Stimulated activated naive CD8-positive, alpha-beta T cell treated with anti-CD3 and anti-CD28 coated beads, Interleukin-15, amount 100 ng/mL, for 72 hours (primary cell): ENCODE results near the gene APOBEC3G.
"Not testable (repeated sequence)": the region's sequence is repeated elsewhere in the genome, so short reads cannot be mapped to it uniquely, and the experiment has no call there.

ENCODE experiments used
- ATAC-seq: fragments of 150-1000 bp; cut with Tn5 transposase; 2 replicates; pipeline ENCODE4 v1.10.0; 2021; ENCODE audit warnings: mild to moderate bottlenecking, moderate library complexity
- DNase-seq, 2 donors: peaks; one replicate each; pipeline ENCODE4 v3.0.0; 2021 to 2022
- H3K27ac Mint-ChIP-seq, 2 donors: one replicate each; pipeline ENCODE4 v1.8.0; 2022; ENCODE audit warnings: mild to moderate bottlenecking in 2 of 2, mixed read lengths in 2 of 2, moderate library complexity in 2 of 2
- H3K27me3 Mint-ChIP-seq: one replicate; pipeline ENCODE4 v1.8.0; 2022; ENCODE audit warnings: mixed read lengths
- H3K4me1 Mint-ChIP-seq: one replicate; pipeline ENCODE4 v1.8.0; 2022; ENCODE audit warnings: mild to moderate bottlenecking, mixed read lengths
- H3K4me3 Mint-ChIP-seq, 2 donors: one replicate each; pipeline ENCODE4 v1.8.0; 2022; ENCODE audit warnings: mild to moderate bottlenecking in 2 of 2, mixed read lengths in 2 of 2, moderate library complexity in 1 of 2
- H3K9me3 Mint-ChIP-seq, 2 donors: one replicate each; pipeline ENCODE4 v1.8.0; 2022; ENCODE audit warnings: mixed read lengths in 2 of 2

Gene APOBEC3G

DNA sequence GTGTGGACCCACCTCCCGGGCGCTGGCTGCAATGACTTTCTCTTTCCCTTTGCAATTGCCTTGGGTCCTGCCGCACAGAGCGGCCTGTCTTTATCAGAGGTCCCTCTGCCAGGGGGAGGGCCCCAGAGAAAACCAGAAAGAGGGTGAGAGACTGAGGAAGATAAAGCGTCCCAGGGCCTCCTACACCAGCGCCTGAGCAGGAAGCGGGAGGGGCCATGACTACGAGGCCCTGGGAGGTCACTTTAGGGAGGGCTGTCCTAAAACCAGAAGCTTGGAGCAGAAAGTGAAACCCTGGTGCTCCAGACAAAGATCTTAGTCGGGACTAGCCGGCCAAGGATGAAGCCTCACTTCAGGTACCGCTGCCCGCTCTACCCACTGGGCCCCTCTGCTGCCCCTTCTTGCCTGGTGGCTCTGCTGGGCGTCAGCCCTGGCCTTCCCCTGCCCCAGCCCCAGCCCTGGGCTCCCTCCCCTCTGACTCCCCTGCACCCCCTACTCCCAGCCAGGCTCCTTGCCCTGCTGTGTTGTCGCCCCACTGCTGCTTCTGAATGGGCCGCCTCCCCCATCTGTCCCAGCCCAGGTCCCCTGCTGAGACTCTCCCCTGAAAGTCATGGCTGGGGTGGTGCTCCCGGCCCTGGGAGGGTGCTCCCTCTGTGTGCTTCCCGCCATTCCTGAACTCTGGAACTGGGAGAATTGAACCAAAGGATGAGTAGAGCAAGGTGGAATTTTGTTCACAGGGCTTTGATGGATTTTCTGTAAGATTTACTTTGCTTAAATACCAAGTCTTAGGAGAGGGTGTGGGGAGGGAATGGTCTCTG lies at the start of gene APOBEC3G:
TSS of gene APOBEC3G (plus strand) at position 250 of the 815 bp plus-strand sequence. CDS start at position 337, 87 bp downstream.
- peak; percentile 98 for ATAC-seq
- peak; percentile 45 to 74 for DNase-seq
- H3K27me3 Mint-ChIP-seq: not testable (repeated sequence)

DNA sequence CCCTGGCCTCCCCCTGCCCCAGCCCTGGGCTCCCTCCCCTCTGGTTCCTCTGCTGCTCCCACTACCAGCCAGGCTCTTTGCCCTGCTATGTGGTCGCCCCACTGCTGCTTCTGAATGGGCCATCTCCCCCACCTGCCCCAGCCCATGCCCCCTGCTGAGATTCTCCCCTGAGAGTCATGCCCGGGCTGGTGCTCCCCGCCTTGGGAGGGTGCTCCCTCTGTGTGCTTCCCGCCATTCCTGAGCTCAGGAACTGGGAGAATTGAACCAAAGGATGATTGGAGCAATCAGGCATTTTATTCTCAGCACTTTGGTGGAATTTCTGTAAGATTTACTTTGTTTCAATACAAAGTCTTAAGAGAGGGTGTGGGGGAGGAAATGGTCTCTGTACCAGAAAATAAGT lies 49.4 kb upstream of the APOBEC3G start:
- DNase-seq (no peak), ATAC-seq (no peak)
- H3K27ac Mint-ChIP-seq: peak overlapping the region; percentile 87 to 88
- peak overlapping the region in 1 of 2 donors; percentile 53 for H3K4me3 Mint-ChIP-seq
- H3K4me1 Mint-ChIP-seq: peaks cover 52% of the 10 kb centered on the region
- no peaks in the 10 kb centered on the region for H3K27me3 Mint-ChIP-seq
- H3K9me3 Mint-ChIP-seq: no peaks in the 10 kb centered on the region

More for the DNA sequence above, at the start of gene APOBEC3G:
- Mint-ChIP-seq H3K27ac (peak within 1 kb of the TSS; percentile 92 to 97), H3K4me3 (peak within 1 kb of the TSS; percentile 96 to 98), H3K4me1 (peaks cover 59% of the 10 kb centered on the region)
- H3K9me3 Mint-ChIP-seq: not testable (repeated sequence)

DNA sequence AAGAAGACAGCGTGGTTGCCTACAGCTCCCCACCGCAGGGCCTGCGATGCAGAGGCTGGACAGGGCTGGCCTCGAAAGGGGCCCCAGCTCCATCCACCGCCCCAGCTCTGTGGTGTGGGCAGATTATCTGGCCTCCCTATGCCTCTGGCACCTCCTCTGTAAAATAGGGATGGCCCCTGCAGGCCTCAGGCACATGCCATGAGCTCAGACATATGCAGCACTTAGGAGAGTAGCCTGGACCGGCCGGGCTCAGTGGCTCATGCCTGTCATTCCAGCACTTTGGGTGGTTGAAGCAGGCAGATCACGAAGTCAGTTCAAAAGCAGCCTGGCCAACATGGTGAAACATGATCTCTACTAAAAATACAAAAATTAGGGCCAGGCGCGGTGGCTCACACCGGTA lies 48.8 kb upstream of the APOBEC3G start:
- ATAC-seq (no peak), DNase-seq (no peak)
- H3K9me3 Mint-ChIP-seq: no peaks in the 10 kb centered on the region
- no peak overlapping the region for H3K4me3 Mint-ChIP-seq
- no peak overlapping the region for H3K27ac Mint-ChIP-seq
- peaks cover 51% of the 10 kb centered on the region for H3K4me1 Mint-ChIP-seq
- H3K27me3 Mint-ChIP-seq: no peaks in the 10 kb centered on the region

GRCh38 chr22:39029227-39029626 lies 47.8 kb upstream of the APOBEC3G start:
- DNase-seq (no peak), ATAC-seq (no peak)
- H3K4me1 Mint-ChIP-seq: peaks cover 41% of the 10 kb centered on the region
- H3K27me3 Mint-ChIP-seq: no peaks in the 10 kb centered on the region
- H3K4me3 Mint-ChIP-seq: no peak overlapping the region
- H3K27ac Mint-ChIP-seq: peak overlapping the region in 1 of 2 donors; percentile 12
- no peaks in the 10 kb centered on the region for H3K9me3 Mint-ChIP-seq

GRCh38 chr22:39030705-39031104 lies 46.4 kb upstream of the APOBEC3G start:
- H3K4me1 Mint-ChIP-seq: peaks cover 27% of the 10 kb centered on the region
- H3K4me3 Mint-ChIP-seq: no peak overlapping the region
- H3K9me3 Mint-ChIP-seq: no peaks in the 10 kb centered on the region
- ATAC-seq (no peak), DNase-seq (no peak)
- H3K27ac Mint-ChIP-seq: no peak overlapping the region
- H3K27me3 Mint-ChIP-seq: no peaks in the 10 kb centered on the region

DNA sequence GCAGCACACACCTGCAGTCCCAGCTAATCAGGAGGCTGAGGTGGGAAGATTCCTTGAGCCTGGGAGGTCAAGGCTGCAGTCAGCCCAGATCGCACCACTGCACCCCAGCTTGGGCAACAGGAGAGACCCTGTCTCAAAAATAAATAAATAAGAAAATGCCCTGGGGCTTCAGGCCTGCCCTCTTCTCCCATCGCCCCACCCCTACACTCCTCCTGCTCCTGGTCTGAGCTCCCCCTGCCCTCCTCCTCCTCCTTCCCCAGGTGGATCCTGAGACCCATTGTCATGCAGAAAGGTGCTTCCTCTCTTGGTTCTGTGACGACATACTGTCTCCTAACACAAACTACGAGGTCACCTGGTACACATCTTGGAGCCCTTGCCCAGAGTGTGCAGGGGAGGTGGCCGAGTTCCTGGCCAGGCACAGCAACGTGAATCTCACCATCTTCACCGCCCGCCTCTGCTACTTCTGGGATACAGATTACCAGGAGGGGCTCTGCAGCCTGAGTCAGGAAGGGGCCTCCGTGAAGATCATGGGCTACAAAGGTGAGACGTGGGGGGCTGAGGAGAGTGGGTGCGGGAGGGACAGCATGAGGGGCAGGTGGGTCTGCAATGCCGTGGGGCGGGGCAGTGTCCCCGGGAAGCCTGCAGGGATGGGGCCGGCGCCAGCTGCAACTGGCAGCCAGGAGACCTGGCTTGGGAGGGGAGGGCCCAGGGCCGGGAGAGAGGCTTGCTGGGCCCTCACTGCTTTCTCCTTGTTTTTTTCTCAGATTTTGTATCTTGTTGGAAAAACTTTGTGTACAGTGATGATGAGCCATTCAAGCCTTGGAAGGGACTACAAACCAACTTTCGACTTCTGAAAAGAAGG lies 45.4 kb upstream of the APOBEC3G start:
- not testable (repeated sequence) for ATAC-seq, H3K9me3 Mint-ChIP-seq, DNase-seq, H3K4me3 Mint-ChIP-seq, H3K27me3 Mint-ChIP-seq
- Mint-ChIP-seq H3K4me1 (peaks cover 23% of the 10 kb centered on the region), H3K27ac (peak overlapping the region in 1 of 2 donors; percentile 90)

- H3K4me1 Mint-ChIP-seq: peaks cover 48% of the 10 kb centered on the region
- H3K27me3 Mint-ChIP-seq, H3K4me3 Mint-ChIP-seq, H3K27ac Mint-ChIP-seq, DNase-seq, H3K9me3 Mint-ChIP-seq, ATAC-seq: not testable (repeated sequence)
Observed at GRCh38 chr22:39037071-39037470, 40.0 kb upstream of the APOBEC3G start.

- Mint-ChIP-seq H3K27ac (peak overlapping the region in 1 of 2 donors; percentile 87), H3K9me3 (no peaks in the 10 kb centered on the region), H3K27me3 (no peaks in the 10 kb centered on the region), H3K4me1 (peaks cover 57% of the 10 kb centered on the region), H3K4me3 (peak overlapping the region; percentile 95 to 96)
- ATAC-seq (no peak), DNase-seq (no peak)
Observed at GRCh38 chr22:39039306-39040126, 37.6 kb upstream of the APOBEC3G start.

GRCh38 chr22:39040155-39040537 lies 36.9 kb upstream of the APOBEC3G start:
- Mint-ChIP-seq H3K4me1 (peaks cover 62% of the 10 kb centered on the region), H3K27ac (peak overlapping the region; percentile 42 to 87), H3K4me3 (peak overlapping the region; percentile 95 to 96)
- H3K27me3 Mint-ChIP-seq, H3K9me3 Mint-ChIP-seq, DNase-seq, ATAC-seq: not testable (repeated sequence)

DNA sequence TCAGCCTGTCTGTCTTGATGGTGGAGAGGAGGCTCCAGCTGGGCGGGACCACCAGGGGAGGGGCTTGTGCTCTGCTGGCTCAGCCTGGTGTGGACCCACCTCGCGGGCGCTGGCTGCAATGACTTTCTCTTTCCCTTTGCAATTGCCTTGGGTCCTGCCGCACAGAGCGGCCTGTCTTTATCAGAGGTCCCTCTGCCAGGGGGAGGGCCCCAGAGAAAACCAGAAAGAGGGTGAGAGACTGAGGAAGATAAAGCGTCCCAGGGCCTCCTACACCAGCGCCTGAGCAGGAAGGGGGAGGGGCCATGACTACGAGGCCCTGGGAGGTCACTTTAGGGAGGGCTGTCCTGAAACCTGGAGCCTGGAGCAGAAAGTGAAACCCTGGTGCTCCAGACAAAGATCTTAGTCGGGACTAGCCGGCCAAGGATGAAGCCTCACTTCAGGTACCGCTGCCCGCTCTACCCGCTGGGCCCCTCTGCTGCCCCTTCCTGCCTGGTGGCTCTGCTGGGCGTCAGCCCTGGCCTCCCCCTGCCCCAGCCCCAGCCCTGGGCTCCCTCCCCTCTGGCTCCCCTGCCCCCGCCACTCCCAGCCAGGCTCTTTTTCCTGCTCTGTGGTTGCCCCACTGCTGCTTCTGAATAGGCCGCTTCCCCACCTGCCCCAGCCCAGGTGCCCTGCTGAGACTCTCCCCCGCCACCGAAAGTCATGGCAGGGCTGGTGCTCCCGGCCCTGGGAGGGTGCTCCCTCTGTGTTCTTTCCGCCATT lies 36.4 kb upstream of the APOBEC3G start, which contains the start of gene APOBEC3F:
TSS of gene APOBEC3F (plus strand) at position 327 of the 759 bp plus-strand sequence. CDS start at position 424, 97 bp downstream.
- Mint-ChIP-seq H3K4me1 (peaks cover 67% of the 10 kb centered on the region), H3K4me3 (peak within 1 kb of the TSS; percentile 95 to 96), H3K27ac (peak within 1 kb of the TSS; percentile 90 to 96)
- DNase-seq (peak; percentile 65 to 86), ATAC-seq (peak; percentile 96)
- not testable (repeated sequence) for H3K27me3 Mint-ChIP-seq, H3K9me3 Mint-ChIP-seq

DNA sequence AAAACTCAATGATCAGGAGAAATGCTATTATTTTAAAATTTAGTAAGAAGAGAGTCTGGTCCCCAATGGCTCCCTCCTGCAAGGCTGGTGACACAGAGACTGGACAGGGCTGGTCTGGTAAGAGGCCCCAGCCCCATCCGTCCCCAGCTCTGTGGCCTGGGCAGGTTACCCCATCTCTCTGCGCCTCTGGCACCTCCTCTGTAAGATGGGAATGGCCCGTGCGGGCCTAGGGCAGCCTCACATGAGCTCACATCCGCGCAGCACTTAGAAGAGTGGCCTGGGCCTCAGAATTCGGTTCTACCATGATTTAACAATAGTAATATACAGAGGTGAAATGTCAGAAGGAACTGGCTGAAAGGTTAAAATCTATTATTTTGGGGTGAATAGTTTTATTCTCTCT lies 35.2 kb upstream of the APOBEC3G start:
- ATAC-seq (no peak), DNase-seq (no peak)
- H3K27me3 Mint-ChIP-seq: no peaks in the 10 kb centered on the region
- H3K4me3 Mint-ChIP-seq: peak overlapping the region; percentile 95 to 96
- H3K27ac Mint-ChIP-seq: peak overlapping the region; percentile 27 to 90
- H3K4me1 Mint-ChIP-seq: peaks cover 71% of the 10 kb centered on the region
- H3K9me3 Mint-ChIP-seq: no peaks in the 10 kb centered on the region

DNA sequence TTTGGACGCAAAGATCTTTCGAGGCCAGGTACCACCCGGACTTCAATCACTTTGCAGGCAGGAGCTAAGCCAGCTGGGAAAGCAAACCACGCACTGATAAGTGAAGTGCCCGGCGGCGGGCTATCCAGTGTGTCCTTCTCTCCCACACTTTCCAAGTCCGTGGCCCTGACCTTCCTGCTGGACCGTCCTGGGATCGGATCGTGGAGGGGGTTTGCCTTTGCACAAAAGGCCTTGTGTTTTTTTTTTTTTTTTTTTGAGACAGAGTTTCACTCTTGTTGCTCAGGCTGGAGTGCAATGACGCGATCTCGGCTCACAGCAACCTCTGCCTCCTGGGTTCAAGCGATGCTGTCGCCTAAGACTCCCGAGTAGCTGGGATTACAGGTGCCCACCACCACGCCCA lies 34.0 kb upstream of the APOBEC3G start:
- not testable (repeated sequence) for H3K9me3 Mint-ChIP-seq, H3K27me3 Mint-ChIP-seq, H3K27ac Mint-ChIP-seq, H3K4me3 Mint-ChIP-seq, ATAC-seq, DNase-seq
- H3K4me1 Mint-ChIP-seq: peaks cover 71% of the 10 kb centered on the region

DNA sequence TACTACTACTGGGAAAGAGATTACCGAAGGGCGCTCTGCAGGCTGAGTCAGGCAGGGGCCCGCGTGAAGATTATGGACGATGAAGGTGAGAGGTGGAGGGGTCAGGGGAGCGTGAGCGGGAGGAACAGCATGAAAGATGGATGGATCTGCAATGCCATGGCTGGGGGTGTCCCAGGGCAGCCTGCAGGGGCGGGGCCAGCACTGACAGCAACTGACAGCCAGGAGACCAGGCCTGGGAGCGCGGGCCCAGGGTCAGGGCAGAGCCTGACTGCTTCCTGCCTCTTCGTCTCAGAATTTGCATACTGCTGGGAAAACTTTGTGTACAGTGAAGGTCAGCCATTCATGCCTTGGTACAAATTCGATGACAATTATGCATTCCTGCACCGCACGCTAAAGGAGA lies 31.9 kb upstream of the APOBEC3G start:
- H3K9me3 Mint-ChIP-seq, ATAC-seq, DNase-seq, H3K27me3 Mint-ChIP-seq, H3K4me3 Mint-ChIP-seq: not testable (repeated sequence)
- H3K27ac Mint-ChIP-seq: peak overlapping the region in 1 of 2 donors; percentile 8
- peaks cover 50% of the 10 kb centered on the region for H3K4me1 Mint-ChIP-seq

DNA sequence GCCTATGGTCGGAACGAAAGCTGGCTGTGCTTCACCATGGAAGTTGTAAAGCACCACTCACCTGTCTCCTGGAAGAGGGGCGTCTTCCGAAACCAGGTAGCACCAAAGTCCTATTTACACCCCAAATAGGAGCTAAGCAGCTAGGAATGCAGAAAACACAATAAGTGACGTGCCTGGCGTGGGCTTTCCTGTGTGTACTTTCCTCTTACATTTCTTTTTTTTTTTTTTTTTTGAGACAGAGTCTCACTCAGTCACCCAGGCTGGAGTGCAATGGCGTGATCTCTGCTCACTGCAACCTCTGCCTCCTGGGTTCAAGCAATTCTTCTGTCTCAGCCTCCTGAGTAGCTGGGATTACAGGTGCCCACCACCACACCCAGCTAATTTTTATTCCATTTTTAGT lies 27.6 kb upstream of the APOBEC3G start:
- not testable (repeated sequence) for DNase-seq, H3K9me3 Mint-ChIP-seq, H3K27ac Mint-ChIP-seq, H3K4me3 Mint-ChIP-seq, ATAC-seq, H3K27me3 Mint-ChIP-seq
- H3K4me1 Mint-ChIP-seq: peaks cover 30% of the 10 kb centered on the region
